H1 (cell line): ENCODE measurements around the gene NLGN4Y.

Experiments used
- EZH2 ChIP-seq: fragments of 200-600 bp; sonication (generic); IDR thresholded peaks from 2 replicates; pipeline ENCODE4 v1.7.1; 2012; ENCODE audit warnings: low read depth, mild to moderate bottlenecking, moderate library complexity, low read length, inconsistent platforms; ENCODE audit not compliant: severe bottlenecking
- TAF1 ChIP-seq: IDR thresholded peaks from 2 replicates; pipeline ENCODE4 v1.6.1; 2011; ENCODE audit warnings: mild to moderate bottlenecking, low read depth, low read length

- TF ChIP-seq TAF1 (no peak), EZH2 (no peak)
Measured at GRCh38 chrY:14633718-14634117, 109.4 kb downstream of the NLGN4Y start.
